Retinal pigment epithelial cell (primary cell): ENCODE measurements around the gene TBC1D9B.

Source experiments
- DNase-seq: peaks from one replicate; pipeline ENCODE4 v3.0.0-alpha.2; 2010; ENCODE audit warnings: low read depth
- H3K4me3 ChIP-seq: 2 replicates; pipeline ENCODE4 v1.5.1; 2011; ENCODE audit warnings: mild to moderate bottlenecking, low read length, control low read depth, moderate library complexity
- TF ChIP-seq, protein P1 (sequence below): conservative IDR thresholded peaks from 2 replicates; pipeline ENCODE4 v1.5.1; 2011; ENCODE audit warnings: low read depth, low read length, control low read depth, inconsistent platforms

The TBC1D9B gene

DNA sequence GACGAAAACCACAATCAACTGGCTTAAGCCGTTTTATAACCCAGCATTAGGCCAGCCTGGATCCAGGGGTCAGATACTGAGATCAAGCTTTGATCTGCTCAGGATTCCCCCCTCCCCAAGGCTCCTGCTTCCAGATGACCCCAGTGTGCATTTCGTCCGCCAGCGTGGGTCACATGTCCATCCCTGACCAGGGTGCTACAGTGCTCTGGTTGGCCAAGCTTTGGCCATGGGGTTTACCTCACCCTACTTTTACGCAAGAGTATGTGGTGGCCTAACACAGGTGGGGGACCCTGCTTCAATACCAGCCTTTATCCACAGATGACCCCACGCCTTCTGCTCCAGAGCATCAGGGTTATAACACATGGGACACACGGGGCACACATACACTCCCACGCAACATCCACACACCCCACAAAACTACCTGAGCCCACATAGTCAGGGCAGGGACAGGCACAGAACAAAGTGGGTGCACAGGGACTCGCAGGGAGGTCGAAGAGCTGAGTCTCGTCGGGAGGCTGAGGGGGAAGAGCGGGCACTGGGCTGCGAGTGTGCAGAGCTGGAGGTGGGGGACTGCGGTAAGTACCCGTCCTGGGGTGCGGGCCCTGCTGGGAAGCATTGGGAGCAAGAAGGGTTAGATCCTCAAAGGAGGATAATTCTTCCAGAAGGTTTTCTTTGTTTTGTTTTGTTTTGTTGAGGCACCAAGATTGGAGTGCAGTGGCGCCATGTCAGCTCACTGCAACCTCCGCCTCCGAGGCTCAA, 92.0 kb downstream of the TBC1D9B start:
- no peak for DNase-seq
- no peak overlapping the region for H3K4me3 ChIP-seq
- TF ChIP-seq, protein P1, sequence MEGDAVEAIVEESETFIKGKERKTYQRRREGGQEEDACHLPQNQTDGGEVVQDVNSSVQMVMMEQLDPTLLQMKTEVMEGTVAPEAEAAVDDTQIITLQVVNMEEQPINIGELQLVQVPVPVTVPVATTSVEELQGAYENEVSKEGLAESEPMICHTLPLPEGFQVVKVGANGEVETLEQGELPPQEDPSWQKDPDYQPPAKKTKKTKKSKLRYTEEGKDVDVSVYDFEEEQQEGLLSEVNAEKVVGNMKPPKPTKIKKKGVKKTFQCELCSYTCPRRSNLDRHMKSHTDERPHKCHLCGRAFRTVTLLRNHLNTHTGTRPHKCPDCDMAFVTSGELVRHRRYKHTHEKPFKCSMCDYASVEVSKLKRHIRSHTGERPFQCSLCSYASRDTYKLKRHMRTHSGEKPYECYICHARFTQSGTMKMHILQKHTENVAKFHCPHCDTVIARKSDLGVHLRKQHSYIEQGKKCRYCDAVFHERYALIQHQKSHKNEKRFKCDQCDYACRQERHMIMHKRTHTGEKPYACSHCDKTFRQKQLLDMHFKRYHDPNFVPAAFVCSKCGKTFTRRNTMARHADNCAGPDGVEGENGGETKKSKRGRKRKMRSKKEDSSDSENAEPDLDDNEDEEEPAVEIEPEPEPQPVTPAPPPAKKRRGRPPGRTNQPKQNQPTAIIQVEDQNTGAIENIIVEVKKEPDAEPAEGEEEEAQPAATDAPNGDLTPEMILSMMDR: no peak

DNA sequence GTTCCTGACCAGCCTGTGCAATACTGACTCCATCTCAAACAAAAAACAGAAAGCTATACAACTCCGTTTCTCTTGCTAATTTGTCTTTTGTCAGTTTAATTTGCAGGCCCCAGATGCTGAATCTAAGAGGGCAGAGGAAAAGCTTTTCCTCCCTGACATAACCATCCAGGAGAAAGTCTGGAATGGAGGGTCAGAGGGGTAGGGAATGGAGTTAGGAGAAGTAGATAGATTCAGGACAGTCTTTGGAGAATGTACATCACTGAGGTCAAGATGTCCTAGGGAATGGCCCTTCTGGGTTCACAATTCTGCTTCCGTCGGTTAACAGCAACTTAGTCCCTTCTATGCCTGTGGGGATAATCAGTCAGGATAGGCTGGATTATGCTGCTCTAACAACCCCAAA, 93.6 kb downstream of the TBC1D9B start:
- no peak overlapping the region for H3K4me3 ChIP-seq
- TF ChIP-seq, protein P1: no peak
- DNase-seq: no peak

DNA sequence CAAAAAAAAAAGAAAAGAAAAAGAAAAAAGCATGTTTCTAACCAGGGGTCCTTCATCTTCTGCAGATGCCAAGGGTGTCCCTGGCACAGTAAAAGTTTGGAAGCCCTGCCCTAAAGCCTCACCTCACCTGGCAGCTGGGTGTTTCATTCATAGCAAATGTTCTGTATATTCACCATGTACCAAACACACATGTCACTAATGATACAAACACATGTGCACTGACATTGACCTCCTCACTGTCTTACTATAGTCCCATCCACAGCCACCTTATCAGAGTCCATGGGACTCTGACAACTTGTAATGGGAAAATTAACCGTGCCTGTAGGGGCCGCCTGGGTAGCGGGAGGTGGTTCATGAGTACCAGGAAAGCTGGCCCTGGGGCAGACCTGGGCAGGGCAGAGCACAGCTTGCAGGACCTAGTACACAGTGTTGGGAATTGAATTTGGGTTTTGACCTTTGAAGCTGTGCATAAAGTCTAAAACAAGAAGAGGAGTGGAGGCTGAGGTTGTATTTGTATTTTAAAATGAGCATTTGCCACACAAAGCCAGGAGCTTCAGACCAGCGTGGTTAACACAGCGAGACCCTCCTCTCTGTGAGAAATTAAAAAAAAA, 94.6 kb downstream of the TBC1D9B start:
- no peak overlapping the region for H3K4me3 ChIP-seq
- DNase-seq: no peak
- TF ChIP-seq, protein P1: no peak

DNA sequence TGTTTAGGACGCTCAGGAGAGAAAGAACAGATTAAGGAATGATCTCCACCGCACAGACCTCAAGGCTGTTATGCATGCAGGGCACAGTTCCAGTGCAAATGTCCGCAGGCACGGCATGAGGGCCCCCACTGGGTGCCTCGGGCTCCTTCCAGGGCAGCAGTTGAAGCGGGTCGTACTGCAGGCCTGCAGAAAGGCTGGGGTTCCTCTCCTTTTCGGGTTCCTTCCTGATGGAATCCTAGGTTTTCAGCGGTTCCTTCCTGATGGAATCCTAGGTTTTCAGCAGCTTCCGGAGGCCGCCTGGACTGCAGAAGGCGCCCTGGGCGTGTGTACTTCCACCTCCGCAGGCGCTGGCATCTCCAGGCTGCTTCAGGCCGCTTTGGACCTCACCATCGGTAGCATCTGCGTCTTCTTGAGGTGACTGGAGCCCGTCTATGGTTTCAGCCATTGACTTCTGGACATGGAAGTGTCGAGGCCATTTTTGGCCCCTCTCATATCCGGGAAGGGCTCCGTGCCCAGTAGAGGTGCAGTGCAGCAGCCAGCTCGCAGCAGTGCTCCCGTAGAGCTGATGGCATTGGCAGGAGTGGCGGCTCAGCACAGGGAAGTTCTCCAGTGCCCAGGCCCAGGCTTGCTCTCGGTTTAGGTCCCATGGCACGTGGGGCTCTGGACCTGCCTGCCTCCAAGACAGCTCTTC, 95.4 kb downstream of the TBC1D9B start:
- TF ChIP-seq, protein P1: no peak
- no peak overlapping the region for H3K4me3 ChIP-seq
- DNase-seq: no peak
